H1 (cell line): Measurements from ENCODE around the gene IZUMO2. TPM values are rescaled to one million over a fixed set of nuclear protein-coding genes. Genes with fewer than 3 reads are reported as not detected.
"Not testable (repeated sequence)": the region's sequence is repeated elsewhere in the genome, so short reads cannot be mapped to it uniquely, and the experiment has no call there.

ENCODE experiments used
- CTCF ChIA-PET: fragments of 300-600 bp; sonication (Branson Sonifier 250); formaldehyde crosslinking; loops from one replicate; lab custom pipeline; 2021; ENCODE audit not compliant: partially characterized antibody; lab: Charles Lee
- POLR2A ChIA-PET: fragments of 300-600 bp; sonication (Branson Sonifier 250); formaldehyde crosslinking; loops from one replicate; lab custom pipeline; 2021; ENCODE audit warnings: inconsistent platforms; ENCODE audit not compliant: partially characterized antibody; lab: Charles Lee
- DNase-seq, 2 experiments: peaks; one replicate each; pipeline versions ENCODE4 v3.0.0 to v3.0.0-alpha.2; 2010 to 2022; ENCODE audit warnings: low spot score in 2 of 2, low read depth in 1 of 2, mixed read lengths in 1 of 2
- FAIRE-seq: peaks from 2 replicates; lab custom pipeline; 2011; peaks lifted over from hg19 to GRCh38; lab: Jason Lieb, UNC
- H2AFZ ChIP-seq: 2 replicates; pipeline ENCODE4 v1.8.1; 2012; ENCODE audit warnings: low read length, inconsistent platforms
- H2AK5ac ChIP-seq: 2 replicates; pipeline ENCODE4 v1.6.1; 2013; ENCODE audit warnings: low read depth, low read length
- H2BK120ac ChIP-seq: replicated peaks from 2 replicates; pipeline ENCODE3; 2013; ENCODE audit warnings: low read depth, low read length, inconsistent platforms
- H2BK12ac ChIP-seq: 2 replicates; pipeline ENCODE4 v1.6.1; 2013; ENCODE audit warnings: low read depth, low read length
- H2BK15ac ChIP-seq: 2 replicates; pipeline ENCODE4 v1.6.1; 2013; ENCODE audit warnings: low read length
- H2BK20ac ChIP-seq: 2 replicates; pipeline ENCODE4 v1.6.1; 2013; ENCODE audit warnings: low read length
- H2BK5ac ChIP-seq: 2 replicates; pipeline ENCODE4 v1.6.1; 2013; ENCODE audit warnings: low read depth, low read length
- H3K14ac ChIP-seq: 2 replicates; pipeline ENCODE4 v1.6.1; 2013; ENCODE audit warnings: inconsistent platforms; ENCODE audit not compliant: insufficient read length
- H3K18ac ChIP-seq: 2 replicates; pipeline ENCODE4 v1.6.1; 2013; ENCODE audit warnings: low read length; ENCODE audit errors: extremely low read depth
- H3K23ac ChIP-seq: 2 replicates; pipeline ENCODE4 v1.6.1; 2013; ENCODE audit warnings: inconsistent platforms; ENCODE audit not compliant: insufficient read length
- H3K23me2 ChIP-seq: 2 replicates; pipeline ENCODE4 v1.6.1; 2013; ENCODE audit warnings: low read depth, low read length
- H3K27ac ChIP-seq: 2 replicates; pipeline ENCODE4 v1.6.1; 2011; ENCODE audit warnings: low read depth, low read length, inconsistent platforms
- H3K27me3 ChIP-seq, 4 experiments: replicated peaks in 1 of 4; 1 replicate in 1 of 4; 2 replicates in 3 of 4; pipeline versions ENCODE4 v1.6.1 to v1.8.1; 2011 to 2013; ENCODE audit warnings: low read length in 3 of 4, mild to moderate bottlenecking in 3 of 4, inconsistent platforms in 2 of 4, mixed read lengths in 2 of 4, moderate library complexity in 1 of 4; ENCODE audit not compliant: control insufficient read depth in 3 of 4, insufficient read depth in 3 of 4; ENCODE audit errors: extremely low read depth in 1 of 4
- H3K36me3 ChIP-seq, 4 experiments: 2 replicates each; pipeline versions ENCODE4 v1.6.1 to v1.8.1; 2011 to 2013; ENCODE audit warnings: mild to moderate bottlenecking in 4 of 4, low read length in 3 of 4, moderate library complexity in 2 of 4, control low read depth in 1 of 4, inconsistent platforms in 1 of 4; ENCODE audit not compliant: insufficient read depth in 4 of 4, control insufficient read depth in 2 of 4
- H3K4ac ChIP-seq: replicated peaks from 2 replicates; pipeline ENCODE3; 2013; ENCODE audit warnings: low read length, low read depth, mixed read lengths, inconsistent platforms; ENCODE audit not compliant: insufficient read length
- H3K4me1 ChIP-seq, 4 experiments: replicated peaks in 1 of 4; 1 replicate in 1 of 4; 2 replicates in 3 of 4; pipeline versions ENCODE4 v1.6.1 to v1.8.1; 2011 to 2013; ENCODE audit warnings: low read length in 3 of 4, inconsistent platforms in 2 of 4, mixed read lengths in 1 of 4; ENCODE audit not compliant: insufficient read depth in 4 of 4, control insufficient read depth in 3 of 4
- H3K4me2 ChIP-seq, 2 experiments: 2 replicates each; pipeline versions ENCODE4 v1.6.1 to v1.8.1; 2011 to 2013; ENCODE audit warnings: low read depth in 2 of 2, low read length in 2 of 2, control low read depth in 1 of 2, inconsistent platforms in 1 of 2, mild to moderate bottlenecking in 1 of 2; ENCODE audit not compliant: insufficient read depth in 1 of 2
- H3K4me3 ChIP-seq, 4 experiments: fragments of 200-600, 300-600 bp in 1 of 4; sonication (generic), shearing (Covaris generic), sonication (Bioruptor Twin) in 1 of 4; 2 replicates each; pipeline versions ENCODE4 v1.5.1 to v1.8.1; 2011 to 2016; ENCODE audit warnings: low read length in 4 of 4, low read depth in 3 of 4, control low read depth in 2 of 4, inconsistent platforms in 2 of 4, mild to moderate bottlenecking in 2 of 4, mixed read lengths in 1 of 4, moderate library complexity in 1 of 4; ENCODE audit not compliant: insufficient read depth in 2 of 4; ENCODE audit errors: extremely low read depth in 1 of 4
- H3K56ac ChIP-seq: replicated peaks from 2 replicates; pipeline ENCODE3; 2013; ENCODE audit warnings: low read depth, mild to moderate bottlenecking, mixed read lengths, low read length, inconsistent platforms; ENCODE audit not compliant: insufficient read length
- H3K79me1 ChIP-seq: 2 replicates; pipeline ENCODE4 v1.6.1; 2013; ENCODE audit warnings: low read depth, low read length, control low read depth
- H3K79me2 ChIP-seq, 2 experiments: 2 replicates each; pipeline versions ENCODE4 v1.6.1 to v1.8.1; 2012 to 2013; ENCODE audit warnings: low read length in 2 of 2, mild to moderate bottlenecking in 2 of 2, inconsistent platforms in 1 of 2; ENCODE audit not compliant: insufficient read depth in 2 of 2, control insufficient read depth in 1 of 2
- H3K9ac ChIP-seq, 4 experiments: replicated peaks in 1 of 4; 1 replicate in 1 of 4; 2 replicates in 3 of 4; pipeline versions ENCODE4 v1.6.1 to v1.8.1; 2011 to 2013; ENCODE audit warnings: low read depth in 3 of 4, low read length in 3 of 4, control low read depth in 2 of 4, mild to moderate bottlenecking in 2 of 4, moderate library complexity in 2 of 4, inconsistent platforms in 1 of 4; ENCODE audit errors: extremely low read depth in 1 of 4
- H3K9me3 ChIP-seq, 2 experiments: 2 replicates each; pipeline versions ENCODE4 v1.6.1 to v1.8.1; 2012 to 2013; ENCODE audit warnings: mild to moderate bottlenecking in 2 of 2, moderate library complexity in 2 of 2, control low read depth in 1 of 2, inconsistent platforms in 1 of 2, low read depth in 1 of 2, low read length in 1 of 2, mixed read lengths in 1 of 2; ENCODE audit not compliant: insufficient read depth in 2 of 2
- H4K20me1 ChIP-seq, 2 experiments: replicated peaks in 1 of 2; 2 replicates each; pipeline versions ENCODE3 to v1.8.1; 2011 to 2013; ENCODE audit warnings: inconsistent platforms in 2 of 2, low read length in 2 of 2, mild to moderate bottlenecking in 1 of 2; ENCODE audit not compliant: insufficient read depth in 2 of 2, control insufficient read depth in 1 of 2
- H4K5ac ChIP-seq: 2 replicates; pipeline ENCODE4 v1.6.1; 2013; ENCODE audit warnings: low read length, low read depth, mixed read lengths, inconsistent platforms; ENCODE audit not compliant: insufficient read length
- H4K8ac ChIP-seq: 2 replicates; pipeline ENCODE4 v1.8.0; 2013; ENCODE audit warnings: mild to moderate bottlenecking, moderate library complexity, low read length, inconsistent platforms; ENCODE audit not compliant: insufficient read depth; ENCODE audit errors: extremely low read depth
- H4K91ac ChIP-seq: replicated peaks from 2 replicates; pipeline ENCODE3; 2013; ENCODE audit warnings: low read length, mixed read lengths, inconsistent platforms; ENCODE audit not compliant: insufficient read length
- WGBS, 2 experiments: shearing (Covaris generic) in 1 of 2; methylation state at CpG; one replicate each; pipeline versions ENCODE4 v1.1.6 to v1.1.7; 2013 to 2015; ENCODE audit warnings: low lambda C conversion rate in 2 of 2, mixed read lengths in 2 of 2, inconsistent platforms in 1 of 2, low coverage in 1 of 2, missing lambda C conversion rate in 1 of 2; ENCODE audit not compliant: insufficient replicate concordance in 2 of 2, insufficient coverage in 1 of 2, insufficient read length in 1 of 2; ENCODE audit errors: extremely low coverage in 1 of 2, missing lambda C conversion rate in 1 of 2; 5-methylcytosine and 5-hydroxymethylcytosine counted together
- polyA plus RNA-seq, 7 experiments: library from polyadenylated mRNA; depleted of rRNA in 3 of 7; stranded (reverse) in 5 of 7; unstranded in 2 of 7; fragments of >200 nt in 5 of 7; fragments of 200-250 nt in 2 of 7; gene quantifications; 1 replicate in 5 of 7; 2 replicates in 1 of 7; 4 replicates in 1 of 7; pipeline versions ENCODE4 v1.2.1 to v1.2.3, GENCODE V29; 2011 to 2013; ENCODE audit warnings: missing spikeins in 2 of 7, mixed read lengths in 2 of 7
- total RNA-seq: library from RNA; stranded (reverse); fragmentation: NEBNext Ultra II Directional; extraction: Animal tissue kit (Norgen Biotek cat#: 25700); gene quantifications from 2 replicates; pipeline ENCODE4 v1.2.1, GENCODE V29; 2021

IZUMO2 gene
- total and polyA plus RNA-seq, 2 of the 8 experiments (the other 6 are each of a cell fraction or from before 2014, with no cell fraction given), result 1.7 to 1.9 TPM

- DNase-seq, H3K36me3 ChIP-seq, H3K18ac ChIP-seq, POLR2A ChIA-PET, H4K20me1 ChIP-seq, H2BK20ac ChIP-seq, H3K4me2 ChIP-seq, H3K56ac ChIP-seq, H3K4me3 ChIP-seq, H2BK15ac ChIP-seq, H3K23me2 ChIP-seq, H2BK5ac ChIP-seq, FAIRE-seq, H4K91ac ChIP-seq, H3K79me1 ChIP-seq, H2BK12ac ChIP-seq, H2BK120ac ChIP-seq, H2AK5ac ChIP-seq, H2AFZ ChIP-seq, H4K5ac ChIP-seq, H4K8ac ChIP-seq, H3K9ac ChIP-seq, H3K27ac ChIP-seq, H3K79me2 ChIP-seq, H3K27me3 ChIP-seq, H3K4me1 ChIP-seq, H3K14ac ChIP-seq, H3K23ac ChIP-seq, H3K4ac ChIP-seq: not testable (repeated sequence)
- CTCF ChIA-PET, result interaction anchor here (0.6 kb wide), 2 partner anchors 224 to 1761 kb away, joined by 3 to 5 read pairs; no protein-coding TSS in a partner anchor
- WGBS, 2 experiments, result 91% methylated on average over 23 of the region's 36 CpGs; no CpG with 5 or more reads in 1 of the 2 experiments
- peaks cover 0 to 16% of the 10 kb centered on the region in 2 experiments; a peak in 3 of 4 replicates for H3K9me3 ChIP-seq
Observed at GRCh38 chr19:50140118-50140845, 22.8 kb downstream of the IZUMO2 start.
